NCI-H1092 (cell line): ENCODE data around the gene UNC93B1.
"Not testable (repeated sequence)": the region's sequence is repeated elsewhere in the genome, so short reads cannot be mapped to it uniquely, and the experiment has no call there.

Experiments used
- DNase-seq: peaks from one replicate; lab custom pipeline; 2025; lab: John Stamatoyannopoulos, UW

Gene UNC93B1

DNA sequence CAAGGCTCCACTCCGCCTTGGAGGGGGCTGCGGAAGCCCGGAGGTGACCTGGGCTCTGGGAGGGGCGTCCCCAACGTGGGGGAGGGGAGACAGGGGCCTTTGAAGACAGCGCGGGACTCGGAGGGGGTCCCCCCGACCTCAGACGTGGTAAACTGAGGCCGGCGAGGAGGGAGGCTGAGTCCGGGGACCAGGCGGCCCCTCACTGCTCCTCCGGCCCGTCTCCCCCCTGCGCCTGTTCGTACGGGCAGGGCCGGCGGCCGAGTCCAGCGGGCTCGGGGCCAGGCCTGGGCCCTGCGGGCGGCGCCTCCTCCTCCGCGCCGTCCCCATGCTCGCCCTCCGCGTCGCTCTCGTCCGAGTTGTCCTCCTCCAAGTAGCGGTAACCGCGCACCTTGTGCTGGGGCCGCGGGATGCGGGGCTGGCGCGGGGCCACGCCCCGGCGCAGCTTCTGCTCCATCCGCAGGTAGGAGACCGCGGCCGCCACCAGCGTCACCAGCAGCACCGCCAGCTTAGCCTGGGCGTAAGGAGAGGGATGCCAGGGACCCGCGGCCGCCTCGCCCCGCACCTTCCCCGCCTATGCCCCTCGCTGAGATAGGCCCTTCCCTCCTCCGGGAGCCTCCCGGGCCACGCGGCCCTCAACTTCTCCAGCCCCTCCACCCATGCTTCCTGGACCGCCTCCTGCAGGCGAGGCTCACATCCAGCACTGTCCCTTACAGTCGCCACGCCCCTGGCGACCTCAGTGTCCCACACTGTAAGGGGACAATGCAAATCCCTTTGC is 12.4 kb downstream of the UNC93B1 start:
- not testable (repeated sequence) for DNase-seq

DNA sequence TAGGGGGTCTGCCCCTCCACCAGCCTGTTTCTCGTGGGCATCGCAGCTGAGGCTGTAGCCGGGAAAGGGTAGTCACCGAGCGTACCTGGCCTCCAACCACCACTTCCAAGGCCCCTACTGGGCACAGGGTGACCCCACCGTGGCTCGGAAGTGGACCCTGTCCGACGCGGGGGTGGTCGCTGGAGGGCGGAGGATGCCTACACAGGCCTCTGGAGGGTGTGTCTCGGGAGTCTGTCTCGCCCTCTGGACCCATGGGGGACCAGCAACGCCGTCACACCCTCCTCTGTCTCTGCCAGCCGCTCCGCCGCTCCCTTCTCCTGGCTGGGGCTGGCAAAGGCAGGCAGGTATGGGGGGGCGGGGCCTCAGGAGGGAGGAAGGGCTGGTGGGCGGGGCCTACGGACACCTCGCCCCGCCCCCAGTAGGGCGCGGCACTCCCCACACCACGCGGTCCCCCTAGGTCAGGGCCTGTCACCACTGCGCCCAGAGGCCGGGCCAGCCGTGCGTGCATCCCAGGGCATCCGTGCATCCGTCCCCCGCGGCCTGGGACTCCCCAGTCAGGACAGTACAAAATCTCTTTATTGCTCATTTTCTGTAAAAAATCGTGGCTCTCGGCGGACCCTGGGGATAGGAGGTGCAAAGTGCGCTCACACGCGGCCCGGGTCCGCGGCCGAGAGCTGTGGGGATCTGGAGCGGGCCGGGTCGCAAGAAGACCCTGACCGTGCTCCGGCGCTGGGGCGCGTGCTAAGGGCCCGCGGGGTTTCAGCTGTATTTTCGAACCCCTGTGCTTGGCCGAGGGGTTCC is 13.2 kb downstream of the UNC93B1 start:
- not testable (repeated sequence) for DNase-seq

DNA sequence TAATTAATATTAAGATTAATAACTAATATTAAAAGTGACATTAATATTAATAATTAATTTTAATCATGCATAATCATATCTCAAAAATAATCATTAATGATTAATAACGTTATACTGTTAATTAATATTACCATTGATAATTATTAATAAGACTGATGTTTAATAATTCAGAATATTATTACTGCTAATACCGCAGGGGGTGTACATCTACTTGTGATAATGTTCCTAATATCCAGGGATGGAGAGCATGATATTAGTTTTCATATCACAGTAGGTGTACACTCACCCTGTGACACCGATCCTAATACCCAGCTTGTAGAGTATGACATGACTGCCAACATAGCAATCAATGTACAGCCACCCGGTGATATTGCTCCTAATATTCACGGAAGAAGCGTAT is 18.6 kb downstream of the UNC93B1 start:
- DNase-seq = not testable (repeated sequence)

DNA sequence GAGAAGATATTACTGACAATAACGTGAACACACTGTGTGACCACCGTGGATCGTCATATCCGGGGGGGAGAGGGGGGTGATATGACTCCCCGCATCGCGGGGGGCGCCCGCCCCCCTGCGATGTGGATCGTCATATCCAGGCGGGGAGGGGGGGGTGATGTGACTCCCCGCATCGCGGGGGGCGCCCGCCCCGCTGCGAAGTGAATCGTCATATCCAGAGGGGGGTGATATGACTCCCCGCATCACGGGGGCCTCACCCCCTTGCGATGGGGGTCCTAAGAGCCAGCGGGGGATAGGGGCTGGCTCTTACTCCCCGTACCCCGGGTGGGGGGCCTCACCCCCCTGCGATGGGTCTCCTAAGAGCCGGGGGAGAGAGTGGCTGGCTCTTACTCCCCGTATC is 19.9 kb downstream of the UNC93B1 start:
- DNase-seq = no peak

DNA sequence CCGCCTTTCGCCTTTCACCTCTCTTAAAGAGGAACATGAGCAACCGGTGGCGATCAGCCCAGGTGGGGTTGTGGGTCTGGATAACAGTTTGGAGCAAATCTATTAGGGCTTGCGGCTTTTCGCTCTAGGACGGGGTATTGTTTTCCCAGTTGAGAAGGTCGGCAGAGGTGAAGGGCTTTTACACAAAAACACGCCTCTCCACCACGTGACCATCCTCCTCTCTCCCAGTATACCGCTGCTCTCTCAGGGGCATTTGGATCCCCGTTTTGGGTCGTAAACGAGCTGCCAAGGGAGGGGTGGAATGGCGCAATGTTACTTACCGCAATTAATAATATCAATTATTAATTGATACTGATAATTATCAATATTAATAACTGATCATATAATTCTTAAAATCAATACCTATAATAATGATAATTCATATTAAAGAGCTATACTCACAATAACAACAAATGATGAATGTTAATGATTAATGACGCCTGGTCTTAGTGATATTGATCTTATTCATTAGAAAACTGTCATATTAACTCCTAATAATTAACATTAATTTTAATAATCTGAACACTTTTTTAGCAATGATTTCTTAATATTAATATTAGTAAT is 21.5 kb downstream of the UNC93B1 start:
- not testable (repeated sequence) for DNase-seq

DNA sequence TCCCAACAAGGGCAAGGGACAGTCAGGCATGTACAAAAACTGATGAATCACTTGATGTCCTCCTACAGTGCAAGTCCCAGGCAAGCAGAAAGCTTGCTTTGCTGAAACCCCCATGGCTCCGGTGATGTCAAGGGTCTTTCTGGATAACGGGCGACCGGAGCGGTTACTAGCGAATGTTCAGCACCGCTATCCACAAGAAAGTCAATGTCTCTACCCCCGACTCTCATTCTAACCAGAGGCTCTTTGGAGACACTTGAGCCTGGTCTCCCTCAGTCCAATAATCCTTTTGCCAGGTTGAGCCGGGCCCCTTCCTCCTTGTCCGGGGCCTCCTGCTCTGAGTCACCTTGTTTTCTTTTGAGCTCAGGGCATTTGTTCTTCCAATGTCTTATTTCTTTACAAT is 22.7 kb downstream of the UNC93B1 start:
- not testable (repeated sequence) for DNase-seq

DNA sequence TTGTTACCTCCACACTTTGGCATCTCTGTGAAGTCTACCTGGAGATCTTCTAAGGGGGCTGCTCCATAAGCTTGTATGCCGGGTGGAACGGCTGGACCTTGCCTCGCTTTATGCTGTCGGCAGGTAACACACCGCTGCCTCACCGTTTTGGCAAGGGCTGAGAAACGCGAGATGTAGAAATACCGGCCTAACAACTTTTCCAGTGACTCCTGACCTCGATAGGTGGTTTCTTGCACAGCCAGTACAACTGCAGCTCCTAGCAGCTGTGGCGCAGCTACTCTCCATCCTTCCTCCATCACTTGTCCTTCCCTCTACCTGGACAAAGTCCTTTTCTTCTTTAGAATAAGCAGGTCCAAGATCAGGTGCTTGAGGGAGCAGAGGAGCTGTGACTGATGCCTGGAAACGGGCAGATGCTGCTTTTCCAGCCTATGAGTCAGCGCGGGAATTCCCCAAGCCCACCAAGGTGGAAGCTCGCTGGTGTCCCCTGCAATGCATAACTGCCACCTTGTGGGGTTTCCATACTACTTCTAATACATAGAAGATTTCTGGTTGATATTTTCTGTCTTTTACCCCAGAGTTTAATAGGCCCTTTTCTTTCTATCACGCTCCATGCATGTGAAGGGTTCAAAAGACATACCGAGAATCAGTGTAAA is 25.0 kb downstream of the UNC93B1 start:
- DNase-seq = not testable (repeated sequence)

DNA sequence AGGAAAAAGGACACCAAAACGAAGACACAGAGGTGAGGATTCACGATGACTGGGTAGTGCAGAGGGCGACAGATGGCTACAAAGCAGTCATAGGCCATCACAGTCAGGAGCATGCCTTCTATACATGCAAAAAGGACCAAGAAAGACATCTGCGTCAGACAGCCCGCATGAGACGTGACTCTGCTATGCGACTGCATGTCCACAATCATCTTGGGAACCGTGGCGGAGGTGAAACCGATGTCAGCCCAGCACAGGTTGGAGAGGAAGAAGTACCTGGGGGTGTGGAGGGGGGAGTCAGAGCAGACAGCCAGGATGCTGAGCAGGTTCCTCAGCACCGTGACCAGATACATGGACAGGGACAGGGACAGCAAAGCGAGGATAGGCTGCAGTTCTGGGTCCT is 29.2 kb downstream of the UNC93B1 start:
- not testable (repeated sequence) for DNase-seq

DNA sequence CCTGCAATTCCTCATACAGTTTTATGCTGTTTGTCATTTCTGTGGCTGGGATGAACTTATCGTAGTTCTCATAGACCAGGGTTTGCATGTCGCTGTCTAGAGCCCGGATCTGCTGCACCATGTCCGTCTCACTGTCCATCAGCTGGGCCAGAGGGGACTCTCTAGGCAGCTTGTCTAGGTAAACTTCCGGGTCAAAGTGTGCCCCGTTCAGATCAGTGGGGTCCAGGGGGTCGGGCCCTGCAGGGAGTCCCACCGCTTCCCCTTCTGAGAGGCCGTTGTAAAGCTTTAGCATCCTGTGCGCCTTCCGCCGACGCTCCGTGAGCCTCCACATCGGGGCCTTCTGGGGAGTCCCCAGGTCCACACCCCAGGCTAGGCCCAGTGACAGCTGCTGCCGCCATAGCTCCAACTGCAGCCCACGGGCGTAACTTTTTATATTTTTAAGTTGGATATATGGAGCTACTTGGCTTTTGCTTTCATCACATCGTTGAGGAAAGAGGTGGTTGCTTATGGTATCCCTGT is 38.0 kb downstream of the UNC93B1 start:
- DNase-seq = not testable (repeated sequence)

DNA sequence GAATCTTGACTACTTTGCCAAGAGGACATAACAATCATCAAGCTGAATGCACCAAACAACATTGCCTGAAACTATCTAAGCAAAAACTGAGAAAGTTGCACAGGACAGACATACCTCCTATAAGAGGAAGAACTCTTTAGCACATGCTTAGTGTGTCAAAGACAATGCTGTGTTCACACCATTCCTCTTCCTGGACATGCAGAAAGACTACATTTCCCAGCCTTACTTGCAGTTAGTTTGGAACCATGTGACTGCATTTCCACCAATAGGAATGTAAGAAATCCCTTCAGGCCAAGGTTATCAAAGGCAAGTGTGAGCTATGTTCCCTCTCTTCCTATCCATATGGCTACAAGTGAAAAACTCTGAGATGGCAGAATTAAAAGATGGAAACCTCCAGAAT is 39.2 kb downstream of the UNC93B1 start:
- not testable (repeated sequence) for DNase-seq

DNA sequence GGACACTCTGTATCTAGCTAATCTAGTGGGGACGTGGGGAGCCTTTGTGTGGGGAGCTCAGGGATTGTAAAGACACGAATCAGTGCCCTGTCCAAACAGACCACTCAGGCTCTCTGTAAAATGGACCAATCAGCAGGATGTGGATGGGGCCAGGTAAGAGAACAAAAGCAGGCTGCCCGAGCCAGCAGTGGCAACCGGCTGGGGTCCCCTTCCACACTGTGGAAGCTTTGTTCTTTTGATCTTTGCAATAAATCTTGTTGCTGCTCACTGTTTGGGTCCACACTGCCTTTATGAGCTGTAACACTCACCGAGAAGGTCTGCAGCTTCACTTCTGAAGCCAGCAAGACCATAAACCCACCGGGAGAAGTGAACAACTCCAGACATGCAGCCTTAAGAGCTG is 40.0 kb downstream of the UNC93B1 start:
- not testable (repeated sequence) for DNase-seq

DNA sequence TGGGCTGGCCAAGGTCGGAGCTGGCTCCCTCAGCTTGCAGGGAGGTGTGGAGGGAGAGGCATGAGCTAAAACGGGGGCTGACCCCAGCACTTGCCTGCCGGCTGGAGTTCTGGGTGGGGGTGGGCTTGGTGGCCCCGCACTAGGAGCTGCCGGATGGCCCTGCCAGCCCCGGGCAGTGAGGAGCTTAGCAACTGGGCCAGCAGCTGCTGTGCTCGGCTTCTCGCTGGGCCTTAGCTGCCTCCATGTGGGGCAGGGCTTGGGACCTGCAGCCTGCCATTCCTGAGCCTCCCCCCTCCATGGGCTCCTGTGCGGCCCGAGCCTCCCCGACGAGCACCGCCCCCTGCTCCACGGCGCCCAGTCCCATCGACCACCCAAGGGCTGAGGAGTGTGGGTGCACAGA is 40.7 kb downstream of the UNC93B1 start:
- DNase-seq = not testable (repeated sequence)

DNA sequence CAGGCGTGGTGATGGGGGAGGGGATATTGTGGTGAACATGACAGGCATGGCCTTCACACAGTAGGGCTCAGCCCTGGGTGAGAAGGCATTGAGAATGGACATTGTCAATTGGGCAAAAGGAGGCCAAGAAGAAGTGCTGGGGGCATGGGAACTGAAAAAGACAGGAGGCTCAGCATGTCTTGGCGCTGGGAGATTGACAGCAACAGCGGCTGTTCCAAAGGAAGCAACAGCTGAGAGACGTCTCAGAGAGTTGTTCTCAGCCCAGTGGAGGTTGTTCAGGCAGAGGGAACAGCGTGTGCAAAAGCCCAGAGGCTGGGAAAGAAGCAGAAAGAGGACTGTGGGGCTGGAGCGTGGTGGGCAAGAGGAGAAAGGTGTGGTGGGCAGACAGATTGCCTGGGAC is 47.7 kb downstream of the UNC93B1 start:
- DNase-seq = not testable (repeated sequence)

DNA sequence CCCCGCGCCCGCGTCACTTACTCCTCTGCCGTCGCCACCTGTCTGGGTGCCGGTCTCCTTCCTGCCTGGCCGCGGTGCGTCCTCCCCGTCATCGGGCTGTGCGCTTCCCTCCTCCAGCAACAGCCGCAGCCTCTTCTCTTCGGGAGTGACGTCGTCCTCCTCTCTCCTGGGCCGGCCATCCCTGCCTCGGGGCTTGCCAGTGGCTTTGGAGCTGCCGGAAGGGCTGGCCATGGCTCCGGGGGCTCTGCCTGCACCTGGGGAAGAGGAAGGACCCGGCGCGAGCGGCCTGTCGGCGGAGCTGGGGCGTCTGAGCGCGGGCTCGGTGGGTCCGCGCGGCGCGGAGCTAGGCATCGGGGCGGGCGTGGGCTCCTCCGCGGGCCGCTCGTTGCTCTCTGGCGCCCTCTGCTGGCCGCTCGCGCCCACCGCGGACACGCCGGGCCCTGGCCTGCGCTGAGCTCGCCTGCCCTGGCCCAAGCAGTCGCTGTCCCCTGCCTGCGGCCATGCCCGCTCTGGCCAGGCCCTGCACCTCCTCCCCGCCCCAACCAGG is 48.4 kb downstream of the UNC93B1 start:
- peak; percentile 37 for DNase-seq

DNA sequence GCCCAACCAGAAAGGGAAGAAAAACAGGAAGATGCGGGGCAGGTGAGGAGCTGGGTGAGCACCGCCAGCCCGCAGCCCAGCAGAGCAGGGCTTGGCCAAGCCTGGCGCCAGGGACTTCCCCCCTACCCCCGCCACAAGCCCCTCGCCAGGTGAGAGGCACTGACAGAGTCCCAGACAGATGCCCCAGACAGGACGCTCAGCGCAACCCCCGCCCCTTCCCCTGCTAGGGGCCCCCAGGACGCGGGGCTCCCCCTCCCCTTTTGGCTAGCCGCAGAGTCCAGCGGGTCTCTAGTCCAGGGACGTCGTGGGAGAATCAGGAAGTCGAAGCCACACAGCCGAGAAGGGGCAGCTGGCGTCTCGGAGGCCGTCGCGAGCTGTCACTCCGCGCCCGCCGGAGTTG is 48.9 kb downstream of the UNC93B1 start:
- DNase-seq = not testable (repeated sequence)

DNA sequence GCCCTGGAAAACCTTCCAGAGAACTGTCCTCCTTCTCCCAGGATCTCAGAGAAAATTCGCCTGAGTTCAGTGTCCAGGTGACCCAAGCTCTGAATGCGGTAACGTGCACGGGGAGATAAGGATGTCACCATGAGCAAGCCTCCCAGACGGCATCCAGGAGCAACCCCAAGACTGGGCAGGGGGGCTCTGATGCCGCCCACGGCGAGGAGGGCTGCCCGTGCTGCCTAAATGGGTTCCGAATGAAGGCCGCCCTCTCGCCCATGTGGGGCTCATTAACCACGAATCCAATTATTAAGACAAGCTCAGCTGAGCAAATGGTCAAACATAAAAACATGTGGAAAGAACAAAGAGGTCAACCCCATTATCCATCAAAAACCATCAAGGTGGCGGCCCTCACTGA is 49.6 kb downstream of the UNC93B1 start:
- not testable (repeated sequence) for DNase-seq

DNA sequence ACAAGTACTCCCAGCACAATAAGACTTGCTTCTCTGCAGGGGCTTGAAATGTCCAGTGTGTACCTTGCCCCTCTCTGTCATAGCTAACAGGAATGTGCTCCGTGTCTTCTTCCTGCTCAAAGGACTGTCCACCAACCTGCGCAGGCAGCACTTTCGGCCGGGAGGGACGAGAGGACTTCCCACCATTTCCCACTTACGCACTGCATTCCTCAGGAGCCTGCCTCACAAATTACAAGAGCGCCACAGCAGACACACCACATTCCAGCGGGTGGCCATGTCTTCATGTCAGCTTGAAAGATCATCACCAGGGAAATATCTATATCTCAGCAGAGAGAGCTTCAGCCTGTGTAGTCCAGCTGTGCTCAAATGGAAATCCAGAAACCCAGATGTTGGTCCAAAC is 53.2 kb downstream of the UNC93B1 start:
- DNase-seq = not testable (repeated sequence)

DNA sequence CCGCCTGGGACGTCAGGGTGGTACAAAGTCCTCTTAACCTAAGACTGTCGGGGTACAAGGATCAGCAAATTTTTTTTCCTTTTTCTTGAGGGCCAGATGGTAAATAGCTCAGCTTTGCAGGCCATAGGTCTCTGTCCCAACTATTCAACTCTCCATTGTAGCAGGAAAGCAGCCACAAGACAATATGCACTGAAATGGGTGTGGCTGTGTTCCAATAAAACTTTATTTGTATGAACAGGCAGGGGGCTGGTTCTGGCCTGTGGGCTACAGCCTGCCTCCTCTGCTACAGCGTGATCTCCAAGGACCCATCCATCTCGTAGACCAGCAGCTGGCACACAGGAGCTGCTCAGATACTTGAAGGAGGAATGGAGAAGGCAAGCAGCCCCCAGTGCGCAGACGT is 56.1 kb downstream of the UNC93B1 start:
- not testable (repeated sequence) for DNase-seq

DNA sequence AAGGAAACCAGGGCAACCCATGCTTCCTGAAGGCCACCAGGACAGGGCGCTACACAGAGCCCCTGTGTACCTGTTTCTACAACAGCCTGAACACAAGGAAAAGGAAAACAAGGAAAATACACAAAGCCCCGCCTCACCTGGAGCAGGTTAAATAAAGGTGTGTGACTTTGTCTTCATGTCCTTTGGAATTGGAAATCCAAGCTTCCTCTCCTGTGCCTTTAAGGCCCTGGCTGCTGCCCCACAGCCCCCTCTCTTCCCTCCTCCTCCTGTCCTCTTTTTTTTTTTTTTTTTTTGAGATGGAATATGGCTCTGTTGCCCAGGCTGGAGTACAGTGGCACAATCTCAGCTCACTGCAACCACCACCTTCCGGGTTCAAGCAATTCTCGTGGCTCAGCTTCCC is 57.5 kb downstream of the UNC93B1 start:
- DNase-seq = not testable (repeated sequence)

DNA sequence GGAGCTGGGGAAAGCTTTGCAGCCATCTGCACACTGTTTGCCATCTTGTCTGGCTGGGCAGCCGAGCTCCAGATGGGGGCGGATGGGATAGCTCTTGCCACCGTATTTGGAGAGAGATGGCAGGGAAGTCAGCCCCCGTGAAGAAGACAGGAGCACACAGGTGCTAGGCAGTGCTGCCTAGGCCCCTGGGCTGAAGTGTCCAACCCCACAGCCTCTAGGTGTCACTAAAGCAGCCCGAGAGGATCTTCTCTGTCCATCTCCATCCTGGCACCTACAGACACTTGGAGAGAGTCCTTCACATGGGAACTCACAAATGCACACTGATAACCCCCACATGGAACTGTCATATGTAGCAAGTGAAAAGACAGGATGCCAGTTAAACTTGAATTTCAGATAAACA is 60.5 kb downstream of the UNC93B1 start:
- not testable (repeated sequence) for DNase-seq
